A673 (cell line): ENCODE measurements around the gene GLCCI1.

Experiments
- EZH2 ChIP-seq: fragments of 200-600 bp; sonication (generic); IDR thresholded peaks from 2 replicates; pipeline ENCODE4 v1.6.1; 2017; ENCODE audit warnings: borderline replicate concordance, low read depth, mild to moderate bottlenecking, mixed read lengths, antibody characterized with exemption, low read length; ENCODE audit not compliant: poor library complexity, severe bottlenecking
- TF ChIP-seq, protein P1 (sequence below): fragments of 300-800, 200-600 bp; sonication (generic); conservative IDR thresholded peaks from 2 replicates; pipeline ENCODE4 v1.5.1; 2017; ENCODE audit warnings: low read depth, mild to moderate bottlenecking, antibody characterized with exemption, low read length, moderate library complexity, mixed read lengths

DNA sequence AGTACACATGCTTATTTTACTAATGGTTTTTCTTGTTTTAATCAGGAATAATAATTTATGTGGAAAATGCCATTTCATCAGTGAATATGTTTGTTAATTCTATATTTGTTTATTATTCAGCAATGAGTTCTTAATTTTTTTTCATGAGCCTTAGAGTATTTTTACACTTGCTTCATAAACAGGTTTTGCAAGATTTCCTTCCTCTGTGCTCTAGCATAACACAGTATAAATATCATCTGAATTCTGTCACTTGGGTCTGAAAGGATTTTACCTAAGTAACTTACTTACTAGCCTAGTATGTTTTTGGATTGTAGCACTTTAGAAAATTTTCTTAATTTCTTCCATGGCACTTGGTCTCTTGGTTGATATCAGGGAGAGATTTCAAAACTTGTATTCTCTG lies 45.8 kb downstream of the GLCCI1 start:
- TF ChIP-seq, protein P1, sequence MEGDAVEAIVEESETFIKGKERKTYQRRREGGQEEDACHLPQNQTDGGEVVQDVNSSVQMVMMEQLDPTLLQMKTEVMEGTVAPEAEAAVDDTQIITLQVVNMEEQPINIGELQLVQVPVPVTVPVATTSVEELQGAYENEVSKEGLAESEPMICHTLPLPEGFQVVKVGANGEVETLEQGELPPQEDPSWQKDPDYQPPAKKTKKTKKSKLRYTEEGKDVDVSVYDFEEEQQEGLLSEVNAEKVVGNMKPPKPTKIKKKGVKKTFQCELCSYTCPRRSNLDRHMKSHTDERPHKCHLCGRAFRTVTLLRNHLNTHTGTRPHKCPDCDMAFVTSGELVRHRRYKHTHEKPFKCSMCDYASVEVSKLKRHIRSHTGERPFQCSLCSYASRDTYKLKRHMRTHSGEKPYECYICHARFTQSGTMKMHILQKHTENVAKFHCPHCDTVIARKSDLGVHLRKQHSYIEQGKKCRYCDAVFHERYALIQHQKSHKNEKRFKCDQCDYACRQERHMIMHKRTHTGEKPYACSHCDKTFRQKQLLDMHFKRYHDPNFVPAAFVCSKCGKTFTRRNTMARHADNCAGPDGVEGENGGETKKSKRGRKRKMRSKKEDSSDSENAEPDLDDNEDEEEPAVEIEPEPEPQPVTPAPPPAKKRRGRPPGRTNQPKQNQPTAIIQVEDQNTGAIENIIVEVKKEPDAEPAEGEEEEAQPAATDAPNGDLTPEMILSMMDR, result no peak
- TF ChIP-seq EZH2, result no peak
